Measurements from ENCODE around the gene GCNA. TPM values are rescaled to one million over a fixed set of nuclear protein-coding genes. Genes with fewer than 3 reads are reported as not detected.

The GCNA gene
- 4.4 and 4.6 TPM in 2 replicates for total RNA-seq
- long read RNA-seq, partial matches to known transcripts: 0 of 1 reads
- long read RNA-seq, other reads (novel, unspliced or antisense): 1 of 1 reads

GRCh38 chrX:71578253-71579135 is at the start of gene GCNA:
Gene GCNA (plus strand): TSS chrX:71578437. CDS start chrX:71580822, 2,385 bp downstream.
- H3K4me1 Mint-ChIP-seq (ENCODE audit: unreplicated experiment): peaks cover 2% of the 10 kb centered on the region
- no peaks in the 10 kb centered on the region for H3K27me3 Mint-ChIP-seq (ENCODE audit: unreplicated experiment)
- H3K27ac Mint-ChIP-seq (ENCODE audit: unreplicated experiment): no peak within 1 kb of the TSS
- no peak for DNase-seq (ENCODE audit: extremely low spot score, unreplicated experiment)
- H3K36me3 Mint-ChIP-seq (ENCODE audit: unreplicated experiment): peaks cover 21% of the 10 kb centered on the region
- TF ChIP-seq CTCF (IDR thresholded peaks at IDR 0.05): no peak
- H3K9me3 Mint-ChIP-seq (ENCODE audit: unreplicated experiment): peaks cover 3% of the 10 kb centered on the region
- H3K4me3 Mint-ChIP-seq (ENCODE audit: unreplicated experiment): no peak within 1 kb of the TSS

- peak overlapping the region; percentile 92 for H3K4me3 Mint-ChIP-seq (ENCODE audit: unreplicated experiment)
- H3K27ac Mint-ChIP-seq (ENCODE audit: unreplicated experiment): peak overlapping the region; percentile 90
- no peak for DNase-seq (ENCODE audit: extremely low spot score, unreplicated experiment)
- peaks cover 6% of the 10 kb centered on the region for H3K9me3 Mint-ChIP-seq (ENCODE audit: unreplicated experiment)
- H3K27me3 Mint-ChIP-seq (ENCODE audit: unreplicated experiment): no peaks in the 10 kb centered on the region
- no peak for TF ChIP-seq CTCF (IDR thresholded peaks at IDR 0.05)
- H3K4me1 Mint-ChIP-seq (ENCODE audit: unreplicated experiment): peaks cover 23% of the 10 kb centered on the region
- no peaks in the 10 kb centered on the region for H3K36me3 Mint-ChIP-seq (ENCODE audit: unreplicated experiment)
Observed at GRCh38 chrX:71532078-71532752, 46.0 kb upstream of the GCNA start.

GRCh38 chrX:71532753-71533425 is 45.3 kb upstream of the GCNA start, which contains the start of gene OGT:
Gene OGT (plus strand): TSS chrX:71533104. CDS start chrX:71533300, 196 bp downstream.
- Mint-ChIP-seq H3K27ac (ENCODE audit: unreplicated experiment) (peak within 1 kb of the TSS; percentile 90), H3K27me3 (ENCODE audit: unreplicated experiment) (no peaks in the 10 kb centered on the region), H3K36me3 (ENCODE audit: unreplicated experiment) (no peaks in the 10 kb centered on the region), H3K4me1 (ENCODE audit: unreplicated experiment) (peaks cover 28% of the 10 kb centered on the region), H3K9me3 (ENCODE audit: unreplicated experiment) (peaks cover 6% of the 10 kb centered on the region), H3K4me3 (ENCODE audit: unreplicated experiment) (peak within 1 kb of the TSS; percentile 92)
- TF ChIP-seq CTCF (IDR thresholded peaks at IDR 0.05): no peak
- peak; percentile 96 for DNase-seq (ENCODE audit: extremely low spot score, unreplicated experiment)

GRCh38 chrX:71533516-71533850 is 44.8 kb upstream of the GCNA start:
- DNase-seq (ENCODE audit: extremely low spot score, unreplicated experiment): no peak
- Mint-ChIP-seq H3K27me3 (ENCODE audit: unreplicated experiment) (no peaks in the 10 kb centered on the region), H3K36me3 (ENCODE audit: unreplicated experiment) (no peaks in the 10 kb centered on the region), H3K4me1 (ENCODE audit: unreplicated experiment) (peaks cover 33% of the 10 kb centered on the region), H3K9me3 (ENCODE audit: unreplicated experiment) (peaks cover 6% of the 10 kb centered on the region), H3K4me3 (ENCODE audit: unreplicated experiment) (peak overlapping the region; percentile 92), H3K27ac (ENCODE audit: unreplicated experiment) (peak overlapping the region; percentile 90)
- TF ChIP-seq CTCF (IDR thresholded peaks at IDR 0.05): no peak

Measured in osteocyte (in vitro differentiated cells).